ENCODE data around the gene PPP2R2C.

The PPP2R2C gene

GRCh38 chr4:6301051-6301731, 171.2 kb downstream of the PPP2R2C start:
- H3K79me2 ChIP-seq (ENCODE audit: insufficient read depth, low read depth): no peaks in the 10 kb centered on the region
- H3K9ac ChIP-seq: no peak overlapping the region
- H3K4me2 ChIP-seq: no peak overlapping the region
- H3K4me3 ChIP-seq (IDR thresholded peaks at IDR 0.05; ENCODE audit: insufficient read depth, low read depth, low read length): no peak overlapping the region
- H3K27ac ChIP-seq: no peak overlapping the region
- no peaks in the 10 kb centered on the region for H3K4me1 ChIP-seq (ENCODE audit: low read depth, poor library complexity, severe bottlenecking)
- no peaks in the 10 kb centered on the region for H4K20me1 ChIP-seq (ENCODE audit: insufficient read depth)
- TF ChIP-seq CTCF (conservative IDR thresholded peaks at IDR 0.05; ENCODE audit: low read depth, low read length): no peak
- H2AFZ ChIP-seq (ENCODE audit: low read depth): no peak overlapping the region
- H3K36me3 ChIP-seq (ENCODE audit: insufficient read depth): no peaks in the 10 kb centered on the region
- H3K27me3 ChIP-seq (ENCODE audit: insufficient read depth, low read depth): no peaks in the 10 kb centered on the region

- no peak overlapping the region for H2AFZ ChIP-seq (ENCODE audit: low read depth)
- H3K4me3 ChIP-seq (IDR thresholded peaks at IDR 0.05; ENCODE audit: insufficient read depth, low read depth, low read length): no peak overlapping the region
- no peaks in the 10 kb centered on the region for H3K4me1 ChIP-seq (ENCODE audit: low read depth, poor library complexity, severe bottlenecking)
- H3K9ac ChIP-seq: no peak overlapping the region
- H3K27ac ChIP-seq: no peak overlapping the region
- H4K20me1 ChIP-seq (ENCODE audit: insufficient read depth): no peaks in the 10 kb centered on the region
- H3K27me3 ChIP-seq (ENCODE audit: insufficient read depth, low read depth): no peaks in the 10 kb centered on the region
- no peak overlapping the region for H3K4me2 ChIP-seq
- TF ChIP-seq CTCF (conservative IDR thresholded peaks at IDR 0.05; ENCODE audit: low read depth, low read length): no peak
- H3K79me2 ChIP-seq (ENCODE audit: insufficient read depth, low read depth): no peaks in the 10 kb centered on the region
- no peaks in the 10 kb centered on the region for H3K36me3 ChIP-seq (ENCODE audit: insufficient read depth)
Observed at GRCh38 chr4:6300359-6300758, 172.1 kb downstream of the PPP2R2C start.

GRCh38 chr4:6299875-6300274, 172.5 kb downstream of the PPP2R2C start:
- H3K9ac ChIP-seq: no peak overlapping the region
- no peak overlapping the region for H3K4me2 ChIP-seq
- H3K27ac ChIP-seq: no peak overlapping the region
- H3K36me3 ChIP-seq (ENCODE audit: insufficient read depth): no peaks in the 10 kb centered on the region
- no peak overlapping the region for H3K4me3 ChIP-seq (IDR thresholded peaks at IDR 0.05; ENCODE audit: insufficient read depth, low read depth, low read length)
- H4K20me1 ChIP-seq (ENCODE audit: insufficient read depth): no peaks in the 10 kb centered on the region
- H3K4me1 ChIP-seq (ENCODE audit: low read depth, poor library complexity, severe bottlenecking): no peaks in the 10 kb centered on the region
- H2AFZ ChIP-seq (ENCODE audit: low read depth): no peak overlapping the region
- no peaks in the 10 kb centered on the region for H3K27me3 ChIP-seq (ENCODE audit: insufficient read depth, low read depth)
- TF ChIP-seq CTCF (conservative IDR thresholded peaks at IDR 0.05; ENCODE audit: low read depth, low read length): no peak
- no peaks in the 10 kb centered on the region for H3K79me2 ChIP-seq (ENCODE audit: insufficient read depth, low read depth)

DNA sequence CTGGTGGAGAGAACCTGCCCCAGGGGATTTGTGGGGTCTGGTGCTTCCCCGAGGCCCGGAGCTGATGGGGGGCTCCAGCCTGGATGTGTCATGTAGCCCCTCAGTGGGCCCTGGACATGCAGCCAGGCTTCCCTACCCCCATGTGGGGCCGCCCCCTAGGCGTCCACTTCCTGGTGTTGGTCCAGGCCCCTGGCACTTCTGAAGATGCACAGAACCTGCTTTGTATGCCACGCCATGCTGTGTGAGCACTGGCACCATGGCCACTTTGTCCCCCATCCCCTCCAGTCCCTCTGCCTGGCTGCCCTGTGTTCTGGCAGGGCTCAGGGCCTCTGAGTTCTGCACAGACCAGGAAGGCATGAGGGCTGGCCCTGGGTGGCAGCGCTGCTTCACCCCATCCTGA, 173.6 kb downstream of the PPP2R2C start:
- Histone ChIP-seq H4K20me1 (ENCODE audit: insufficient read depth) (no peaks in the 10 kb centered on the region), H3K36me3 (ENCODE audit: insufficient read depth) (no peaks in the 10 kb centered on the region), H3K4me1 (ENCODE audit: low read depth, poor library complexity, severe bottlenecking) (no peaks in the 10 kb centered on the region), H3K4me3 (IDR thresholded peaks at IDR 0.05; ENCODE audit: insufficient read depth, low read depth, low read length) (no peak overlapping the region), H3K9ac (no peak overlapping the region), H3K4me2 (no peak overlapping the region), H3K79me2 (ENCODE audit: insufficient read depth, low read depth) (no peaks in the 10 kb centered on the region), H2AFZ (ENCODE audit: low read depth) (no peak overlapping the region), H3K27ac (no peak overlapping the region), H3K27me3 (ENCODE audit: insufficient read depth, low read depth) (no peaks in the 10 kb centered on the region)
- TF ChIP-seq CTCF (conservative IDR thresholded peaks at IDR 0.05; ENCODE audit: low read depth, low read length): no peak
